ENCODE data around the gene TIAM2.

GRCh38 chr6:155267411-155267810 lies 272.3 kb downstream of the TIAM2 start:
- TF ChIP-seq CTCF (IDR thresholded peaks at IDR 0.05; ENCODE audit: low read length) (no peak), EZH2 (IDR thresholded peaks at IDR 0.05; ENCODE audit: borderline replicate concordance, low read length) (no peak)

Measured in OCI-LY1 (cell line).